Stomach smooth muscle (tissue), 2 donors: ENCODE data around the gene HOXA13.

Source experiments
- H3K27ac ChIP-seq: one replicate; pipeline ENCODE4 v1.7.0; 2013; ENCODE audit warnings: mild to moderate bottlenecking, low read length, inconsistent platforms
- H3K27me3 ChIP-seq, 2 donors: one replicate each; pipeline ENCODE4 v1.7.0; 2013; ENCODE audit warnings: low read length in 2 of 2; ENCODE audit not compliant: insufficient read depth in 2 of 2, control insufficient read depth in 1 of 2
- H3K36me3 ChIP-seq, 2 donors: one replicate each; pipeline ENCODE4 v1.7.0; 2013; ENCODE audit warnings: low read length in 2 of 2; ENCODE audit not compliant: control insufficient read depth in 2 of 2, insufficient read depth in 2 of 2
- H3K4me1 ChIP-seq: one replicate; pipeline ENCODE4 v1.7.0; 2013; ENCODE audit warnings: low read length; ENCODE audit not compliant: control insufficient read depth, insufficient read depth
- H3K4me3 ChIP-seq, 2 donors: one replicate each; pipeline ENCODE4 v1.7.0; 2013; ENCODE audit warnings: low read length in 2 of 2
- H3K9ac ChIP-seq, 2 donors: one replicate each; pipeline ENCODE4 v1.7.0; 2013; ENCODE audit warnings: low read length in 2 of 2, mild to moderate bottlenecking in 1 of 2
- H3K9me3 ChIP-seq, 2 donors: one replicate each; pipeline ENCODE4 v1.7.0; 2013; ENCODE audit warnings: low read length in 2 of 2; ENCODE audit not compliant: control insufficient read depth in 2 of 2
- donor health status: healthy.
- donor health status: Pancreatic carcinoma.

Gene HOXA13

DNA sequence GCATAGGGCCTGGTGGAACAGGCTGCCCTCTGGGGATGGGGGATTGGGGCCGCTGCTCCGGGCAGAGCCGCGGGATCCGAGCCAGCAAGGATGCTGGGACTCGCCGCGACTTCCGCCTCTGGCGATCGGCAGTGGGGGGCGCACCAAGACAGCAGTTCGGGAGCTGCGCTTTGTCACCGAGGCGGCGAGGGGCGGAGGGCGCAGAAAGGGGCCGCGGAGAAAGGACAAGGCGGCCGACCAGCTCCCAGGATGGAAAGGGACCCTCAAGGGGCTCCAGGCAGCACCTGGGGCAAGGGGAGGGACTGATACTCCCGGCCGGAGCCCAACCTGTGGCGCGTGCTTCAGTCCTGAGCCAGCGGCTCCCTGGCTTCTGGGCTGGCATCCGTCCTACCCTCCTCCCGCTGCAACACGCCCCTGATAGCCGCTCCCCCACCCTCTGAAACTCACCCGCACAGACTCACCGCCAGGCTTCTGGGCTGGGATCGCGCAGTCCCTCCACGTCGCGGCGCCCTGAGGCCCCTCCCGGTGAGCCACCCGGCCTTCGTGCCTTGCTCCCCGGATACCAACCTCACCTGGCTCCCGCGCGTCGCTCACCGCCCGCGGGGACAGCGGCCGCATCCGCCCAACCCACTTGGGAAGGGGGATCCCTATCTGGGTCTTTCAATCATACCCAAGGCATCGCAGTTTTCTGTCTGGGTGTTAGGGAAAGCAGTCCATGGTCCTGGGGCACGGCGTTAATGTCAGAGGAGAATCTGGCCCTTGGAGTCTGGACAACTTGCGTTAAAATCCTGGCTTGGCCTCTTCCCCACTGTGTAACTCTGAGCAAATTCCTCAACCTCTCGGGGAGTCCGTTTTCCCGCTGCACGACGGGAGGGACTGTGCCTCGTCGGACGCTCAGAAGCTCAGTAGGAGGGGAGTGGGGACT lies 35.8 kb upstream of the HOXA13 start:
- Histone ChIP-seq H3K9ac (no peak overlapping the region), H3K4me3 (peak overlapping the region; percentile 40 to 66), H3K36me3 (no peaks in the 10 kb centered on the region), H3K9me3 (no peaks in the 10 kb centered on the region), H3K27me3 (peaks cover 49 to 71% of the 10 kb centered on the region in 2 donors), H3K27ac (no peak overlapping the region), H3K4me1 (peaks cover 14% of the 10 kb centered on the region)

GRCh38 chr7:27229448-27229847 lies 29.6 kb upstream of the HOXA13 start:
- Histone ChIP-seq H3K27me3 (peaks cover 18 to 39% of the 10 kb centered on the region in 2 donors), H3K36me3 (no peaks in the 10 kb centered on the region), H3K4me1 (no peaks in the 10 kb centered on the region), H3K9me3 (no peaks in the 10 kb centered on the region), H3K4me3 (no peak overlapping the region), H3K27ac (no peak overlapping the region), H3K9ac (no peak overlapping the region)

DNA sequence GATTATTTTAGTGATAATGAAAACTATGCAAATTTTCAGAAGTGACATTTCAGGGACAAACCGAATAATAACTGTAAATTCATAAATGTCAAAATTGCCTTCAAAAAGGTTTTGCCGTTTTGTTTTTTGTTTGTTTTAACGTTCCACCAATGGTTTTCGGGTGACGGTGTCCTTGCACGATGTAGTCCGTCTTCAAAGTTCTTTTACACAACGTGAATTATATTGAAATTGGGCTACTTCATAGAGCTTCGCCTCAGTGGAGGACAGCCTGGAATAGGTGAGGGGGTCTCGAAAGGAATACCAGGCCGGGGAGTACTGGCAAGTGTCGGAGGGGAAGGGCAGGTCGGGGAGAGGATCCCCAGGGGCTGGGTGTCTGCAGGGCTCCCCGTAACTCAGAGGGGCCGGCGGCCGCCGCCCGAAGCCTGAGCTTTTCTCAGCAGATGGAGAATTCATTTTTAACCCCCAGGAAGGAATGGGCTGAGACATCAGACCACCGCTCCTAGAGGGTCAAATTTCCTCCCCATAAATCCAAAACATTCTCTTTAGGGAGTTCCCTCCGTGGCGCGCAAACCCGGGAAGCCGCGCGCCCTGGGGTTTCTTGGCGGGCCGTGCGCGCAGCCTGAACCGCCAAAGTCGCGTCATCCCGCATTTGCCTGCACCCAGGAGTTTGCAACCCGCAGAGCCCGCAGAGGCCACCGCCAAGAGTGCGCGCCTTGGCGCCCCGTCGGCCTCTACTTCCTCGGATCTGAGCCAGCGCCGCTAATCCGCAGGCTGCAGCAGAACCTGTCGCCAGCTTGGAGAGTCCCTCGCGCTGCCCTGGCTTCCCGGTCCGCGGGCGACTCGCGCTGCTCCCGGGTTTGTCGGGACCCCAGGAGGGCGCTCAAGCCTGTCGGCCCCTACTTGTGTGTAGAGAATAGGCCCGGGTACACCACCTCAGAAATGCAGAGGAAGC lies 25.4 kb upstream of the HOXA13 start:
- no peak overlapping the region for H3K9ac ChIP-seq
- peaks cover 37 to 61% of the 10 kb centered on the region in 2 donors for H3K27me3 ChIP-seq
- no peak overlapping the region for H3K27ac ChIP-seq
- no peaks in the 10 kb centered on the region for H3K9me3 ChIP-seq
- peaks cover 4% of the 10 kb centered on the region for H3K4me1 ChIP-seq
- no peak overlapping the region for H3K4me3 ChIP-seq
- H3K36me3 ChIP-seq, result no peaks in the 10 kb centered on the region

DNA sequence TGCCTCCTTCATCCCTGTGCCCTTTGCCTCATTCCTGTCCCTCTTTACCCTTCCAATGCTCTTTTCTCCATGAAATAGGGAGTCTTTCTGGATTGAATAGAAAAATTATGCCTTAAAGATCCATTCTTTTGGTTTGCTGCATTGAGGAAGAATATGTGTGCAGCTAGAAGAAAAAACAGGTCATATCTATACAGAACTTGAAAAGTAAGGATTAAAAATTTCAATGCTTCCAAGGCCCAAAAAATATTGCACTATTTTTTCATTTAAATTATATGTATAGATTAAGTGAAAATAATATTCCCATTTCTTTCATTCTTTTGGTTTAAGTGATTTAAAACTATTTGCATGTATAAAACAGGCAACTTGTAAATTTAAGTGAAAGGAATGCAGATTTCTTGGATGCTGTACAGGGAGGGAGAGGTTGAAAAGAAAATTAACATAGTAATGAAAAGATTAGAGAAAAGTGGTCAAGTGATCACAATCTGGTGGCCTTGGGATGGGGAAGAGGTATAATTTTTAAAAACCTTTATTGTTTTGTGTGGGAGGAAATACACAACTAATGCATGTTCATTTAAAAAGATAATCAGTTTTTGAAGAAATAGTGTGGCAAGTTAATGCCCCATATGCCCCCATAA lies 24.2 kb upstream of the HOXA13 start:
- Histone ChIP-seq H3K27ac (no peak overlapping the region), H3K4me1 (peaks cover 4% of the 10 kb centered on the region), H3K9me3 (no peaks in the 10 kb centered on the region), H3K36me3 (no peaks in the 10 kb centered on the region), H3K27me3 (peaks cover 47 to 70% of the 10 kb centered on the region in 2 donors), H3K9ac (no peak overlapping the region), H3K4me3 (no peak overlapping the region)

DNA sequence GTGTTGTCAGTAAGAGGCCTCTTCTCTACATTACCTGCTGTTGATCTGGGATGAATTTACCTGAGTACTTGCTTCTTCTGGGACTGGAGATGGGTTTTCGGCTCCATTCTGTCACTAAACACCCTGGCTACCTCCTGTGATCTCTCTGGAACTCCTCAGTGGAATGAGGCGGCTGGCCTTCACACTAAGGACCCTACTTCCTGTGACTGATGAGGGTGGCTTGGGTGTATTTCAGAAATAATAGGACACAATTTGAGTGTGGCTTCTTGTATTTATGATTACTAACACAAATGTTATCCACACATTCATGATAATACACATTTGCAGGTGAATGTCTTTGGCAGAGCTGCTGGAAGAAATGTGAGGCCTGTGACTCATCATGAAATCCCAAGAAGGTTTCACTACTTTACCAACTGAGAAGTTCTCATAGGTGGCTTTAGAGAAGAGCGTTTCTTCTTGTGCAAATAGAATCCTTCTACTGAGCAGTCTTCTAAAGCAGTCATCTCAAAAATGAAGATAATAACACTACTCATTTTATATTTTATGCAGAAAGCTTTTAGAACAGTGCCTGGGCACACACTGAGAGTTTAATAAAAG lies 21.4 kb upstream of the HOXA13 start:
- no peak overlapping the region for H3K9ac ChIP-seq
- H3K9me3 ChIP-seq, result no peaks in the 10 kb centered on the region
- no peak overlapping the region for H3K4me3 ChIP-seq
- H3K36me3 ChIP-seq, result no peaks in the 10 kb centered on the region
- H3K4me1 ChIP-seq, result peaks cover 4% of the 10 kb centered on the region
- no peak overlapping the region for H3K27ac ChIP-seq
- H3K27me3 ChIP-seq, result peaks cover 51 to 72% of the 10 kb centered on the region in 2 donors

GRCh38 chr7:27220440-27220955 lies 20.6 kb upstream of the HOXA13 start:
- Histone ChIP-seq H3K9ac (no peak overlapping the region), H3K9me3 (no peaks in the 10 kb centered on the region), H3K4me1 (peaks cover 4% of the 10 kb centered on the region), H3K27ac (no peak overlapping the region), H3K27me3 (peaks cover 49 to 69% of the 10 kb centered on the region in 2 donors), H3K36me3 (no peaks in the 10 kb centered on the region), H3K4me3 (no peak overlapping the region)

GRCh38 chr7:27219821-27220220 lies 19.9 kb upstream of the HOXA13 start:
- Histone ChIP-seq H3K4me1 (peaks cover 4% of the 10 kb centered on the region), H3K4me3 (no peak overlapping the region), H3K9ac (no peak overlapping the region), H3K27me3 (peaks cover 43 to 67% of the 10 kb centered on the region in 2 donors), H3K9me3 (no peaks in the 10 kb centered on the region), H3K27ac (no peak overlapping the region), H3K36me3 (no peaks in the 10 kb centered on the region)

DNA sequence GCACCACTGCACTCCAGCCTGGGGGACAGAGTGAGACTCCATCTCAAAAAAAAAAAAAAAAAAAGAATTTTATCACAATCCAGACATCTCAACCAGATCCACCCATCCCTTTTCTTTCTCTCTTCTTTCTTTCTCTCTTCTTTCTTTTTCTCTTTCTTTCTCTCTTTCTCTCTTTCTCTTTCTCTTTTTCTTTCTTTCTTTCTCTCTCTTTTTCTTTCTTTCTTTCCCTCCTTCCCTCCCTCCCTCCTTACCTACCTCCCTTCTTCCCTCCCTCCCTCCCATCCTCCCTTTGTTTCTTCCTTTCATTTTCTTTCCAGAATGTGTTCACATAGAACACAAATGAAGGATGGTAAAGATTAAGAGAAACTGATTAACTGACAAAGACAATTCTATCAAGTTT lies 18.1 kb upstream of the HOXA13 start:
- Histone ChIP-seq H3K4me3 (no peak overlapping the region), H3K27me3 (peaks cover 56 to 70% of the 10 kb centered on the region in 2 donors), H3K9me3 (no peaks in the 10 kb centered on the region), H3K27ac (no peak overlapping the region), H3K9ac (no peak overlapping the region), H3K4me1 (peaks cover 7% of the 10 kb centered on the region), H3K36me3 (no peaks in the 10 kb centered on the region)

- Histone ChIP-seq H3K36me3 (no peaks in the 10 kb centered on the region), H3K27me3 (peaks cover 68 to 74% of the 10 kb centered on the region in 2 donors), H3K4me1 (peaks cover 12% of the 10 kb centered on the region), H3K9me3 (no peaks in the 10 kb centered on the region), H3K27ac (no peak overlapping the region), H3K4me3 (no peak overlapping the region), H3K9ac (no peak overlapping the region)
Measured at GRCh38 chr7:27215356-27215755, 15.5 kb upstream of the HOXA13 start.
